ENCODE measurements around the gene WDR73.

WDR73 gene

DNA sequence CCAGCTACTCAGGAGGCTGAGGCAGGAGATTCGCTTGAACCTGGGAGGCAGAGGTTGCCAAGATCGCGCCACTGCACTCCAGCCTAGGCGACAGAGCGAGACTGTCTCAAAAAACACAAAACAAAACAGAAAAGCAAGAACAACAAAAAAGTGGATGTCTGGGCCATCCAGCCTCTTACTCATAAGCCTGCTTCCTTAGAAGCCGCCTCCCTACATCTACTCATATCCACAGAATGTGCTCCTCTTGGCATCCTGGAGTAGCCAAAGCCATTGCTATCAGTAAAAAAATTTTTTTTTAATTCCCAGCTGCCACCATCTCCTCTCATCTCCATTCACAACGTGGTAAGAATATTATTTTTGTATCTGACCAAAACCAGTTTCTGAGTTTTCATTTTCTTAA, 42.5 kb downstream of the WDR73 start:
- no peak overlapping the region for H3K27ac ChIP-seq
- TF ChIP-seq ZFX (IDR thresholded peaks at IDR 0.05; ENCODE audit: borderline replicate concordance): no peak
- TF ChIP-seq, protein P1, sequence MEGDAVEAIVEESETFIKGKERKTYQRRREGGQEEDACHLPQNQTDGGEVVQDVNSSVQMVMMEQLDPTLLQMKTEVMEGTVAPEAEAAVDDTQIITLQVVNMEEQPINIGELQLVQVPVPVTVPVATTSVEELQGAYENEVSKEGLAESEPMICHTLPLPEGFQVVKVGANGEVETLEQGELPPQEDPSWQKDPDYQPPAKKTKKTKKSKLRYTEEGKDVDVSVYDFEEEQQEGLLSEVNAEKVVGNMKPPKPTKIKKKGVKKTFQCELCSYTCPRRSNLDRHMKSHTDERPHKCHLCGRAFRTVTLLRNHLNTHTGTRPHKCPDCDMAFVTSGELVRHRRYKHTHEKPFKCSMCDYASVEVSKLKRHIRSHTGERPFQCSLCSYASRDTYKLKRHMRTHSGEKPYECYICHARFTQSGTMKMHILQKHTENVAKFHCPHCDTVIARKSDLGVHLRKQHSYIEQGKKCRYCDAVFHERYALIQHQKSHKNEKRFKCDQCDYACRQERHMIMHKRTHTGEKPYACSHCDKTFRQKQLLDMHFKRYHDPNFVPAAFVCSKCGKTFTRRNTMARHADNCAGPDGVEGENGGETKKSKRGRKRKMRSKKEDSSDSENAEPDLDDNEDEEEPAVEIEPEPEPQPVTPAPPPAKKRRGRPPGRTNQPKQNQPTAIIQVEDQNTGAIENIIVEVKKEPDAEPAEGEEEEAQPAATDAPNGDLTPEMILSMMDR (IDR thresholded peaks at IDR 0.05): no peak

DNA sequence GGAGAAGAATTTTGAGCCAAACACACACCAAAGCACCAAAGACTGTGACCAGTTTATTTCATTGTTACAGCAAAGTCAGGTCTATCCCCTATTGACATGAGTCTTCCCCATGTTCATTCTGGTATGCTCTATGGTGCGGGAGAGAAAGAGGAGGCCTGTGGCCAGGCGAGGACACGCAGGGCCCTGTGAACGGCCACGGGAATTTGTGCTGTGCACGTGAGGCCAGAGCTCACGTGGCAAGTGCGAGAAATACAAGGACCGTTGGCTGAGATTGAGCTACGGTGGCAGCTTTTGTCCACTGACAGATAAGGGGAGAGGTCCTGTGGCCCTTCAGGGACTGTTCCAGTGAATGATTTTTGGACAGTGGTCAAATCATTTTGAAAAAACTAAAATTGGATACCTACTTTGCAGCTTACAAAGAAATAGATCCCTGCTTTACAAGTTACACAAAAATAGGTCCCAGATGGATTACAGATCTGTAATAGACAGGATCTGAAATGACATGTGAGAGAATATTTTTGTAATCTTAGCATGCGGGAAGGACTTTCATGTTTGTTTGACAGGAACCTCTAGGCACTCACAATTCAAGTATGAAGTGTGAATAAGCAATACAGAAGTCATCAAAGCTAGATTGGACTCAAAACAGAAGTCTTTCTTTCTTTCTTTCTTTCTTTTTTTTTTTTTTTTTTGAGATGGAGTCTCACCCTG, 44.1 kb downstream of the WDR73 start:
- TF ChIP-seq ZFX (IDR thresholded peaks at IDR 0.05; ENCODE audit: borderline replicate concordance): no peak
- TF ChIP-seq, protein P1 (IDR thresholded peaks at IDR 0.05): no peak
- H3K27ac ChIP-seq: no peak overlapping the region

DNA sequence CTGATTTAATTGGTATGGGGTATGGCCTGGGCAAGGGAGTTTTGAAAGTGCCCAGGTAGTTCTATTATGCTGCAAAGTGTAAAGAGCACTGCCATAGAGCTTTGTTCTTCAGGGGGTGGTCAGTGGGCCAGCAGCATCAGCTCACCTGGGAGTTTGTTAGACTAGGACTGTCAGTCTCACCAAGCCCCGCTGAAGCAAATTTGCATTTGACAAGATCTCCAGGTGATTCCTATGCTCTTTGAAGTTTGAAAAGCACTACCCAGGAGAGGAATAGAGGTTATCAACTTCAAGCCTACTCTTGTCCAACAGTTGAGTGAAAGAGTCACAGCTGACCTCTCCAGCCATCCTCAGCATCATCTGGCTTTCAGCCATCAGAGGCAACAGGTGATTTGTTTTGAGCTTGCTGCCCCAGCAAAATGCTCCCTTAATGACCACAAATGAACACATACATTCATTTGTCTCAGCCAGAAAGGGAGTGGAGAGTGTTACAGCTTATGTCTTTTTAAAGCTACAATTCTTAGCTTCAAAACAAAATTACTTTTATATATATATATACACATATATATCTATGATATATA, 45.3 kb downstream of the WDR73 start:
- TF ChIP-seq, protein P1 (IDR thresholded peaks at IDR 0.05): no peak
- no peak for TF ChIP-seq ZFX (IDR thresholded peaks at IDR 0.05; ENCODE audit: borderline replicate concordance)
- H3K27ac ChIP-seq: no peak overlapping the region

DNA sequence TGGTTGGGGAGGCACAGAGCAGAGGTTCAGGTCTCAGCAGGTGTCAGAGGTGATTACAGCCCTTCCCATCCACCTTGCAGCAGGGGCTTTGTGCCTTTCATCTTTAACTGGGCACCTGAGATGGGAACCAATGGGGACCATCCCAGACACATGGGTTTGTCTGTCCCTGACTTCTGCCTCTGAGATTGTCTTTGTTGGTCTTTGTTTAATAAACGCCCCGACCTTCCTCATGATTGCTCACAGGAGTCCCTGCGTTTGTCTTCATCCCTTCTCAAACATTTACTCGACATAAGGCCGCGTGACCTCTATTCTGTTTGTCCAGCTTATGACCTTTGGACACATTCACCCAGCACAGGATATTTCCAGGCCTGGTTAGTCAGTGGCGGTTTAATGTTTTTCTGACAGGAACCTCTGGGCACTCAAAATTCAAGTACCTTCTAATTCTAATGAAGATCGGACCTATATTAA, 47.4 kb downstream of the WDR73 start:
- peak overlapping the region; percentile 68 for H3K27ac ChIP-seq
- no peak for TF ChIP-seq ZFX (IDR thresholded peaks at IDR 0.05; ENCODE audit: borderline replicate concordance)
- TF ChIP-seq, protein P1 (IDR thresholded peaks at IDR 0.05): no peak

DNA sequence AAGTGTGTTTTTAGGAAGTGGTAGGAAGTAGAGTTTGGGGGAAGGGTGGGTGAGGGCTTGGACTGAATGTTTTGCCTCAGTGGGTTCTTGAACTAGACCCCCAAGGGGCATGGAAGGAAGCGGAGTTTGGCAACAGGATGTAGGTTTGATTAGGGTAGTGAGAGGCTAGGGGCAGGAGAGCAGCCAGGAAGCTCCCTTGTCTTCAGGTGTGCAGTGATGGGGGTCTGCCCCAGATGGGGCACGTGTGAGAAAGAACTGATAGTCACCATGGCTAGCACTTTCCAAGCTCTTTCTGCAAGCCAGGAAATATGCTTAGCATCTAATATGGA, 48.6 kb downstream of the WDR73 start:
- TF ChIP-seq, protein P1 (IDR thresholded peaks at IDR 0.05): no peak
- no peak for TF ChIP-seq ZFX (IDR thresholded peaks at IDR 0.05; ENCODE audit: borderline replicate concordance)
- H3K27ac ChIP-seq: peak overlapping the region; percentile 68; the same call in 1 of the 2 replicates

DNA sequence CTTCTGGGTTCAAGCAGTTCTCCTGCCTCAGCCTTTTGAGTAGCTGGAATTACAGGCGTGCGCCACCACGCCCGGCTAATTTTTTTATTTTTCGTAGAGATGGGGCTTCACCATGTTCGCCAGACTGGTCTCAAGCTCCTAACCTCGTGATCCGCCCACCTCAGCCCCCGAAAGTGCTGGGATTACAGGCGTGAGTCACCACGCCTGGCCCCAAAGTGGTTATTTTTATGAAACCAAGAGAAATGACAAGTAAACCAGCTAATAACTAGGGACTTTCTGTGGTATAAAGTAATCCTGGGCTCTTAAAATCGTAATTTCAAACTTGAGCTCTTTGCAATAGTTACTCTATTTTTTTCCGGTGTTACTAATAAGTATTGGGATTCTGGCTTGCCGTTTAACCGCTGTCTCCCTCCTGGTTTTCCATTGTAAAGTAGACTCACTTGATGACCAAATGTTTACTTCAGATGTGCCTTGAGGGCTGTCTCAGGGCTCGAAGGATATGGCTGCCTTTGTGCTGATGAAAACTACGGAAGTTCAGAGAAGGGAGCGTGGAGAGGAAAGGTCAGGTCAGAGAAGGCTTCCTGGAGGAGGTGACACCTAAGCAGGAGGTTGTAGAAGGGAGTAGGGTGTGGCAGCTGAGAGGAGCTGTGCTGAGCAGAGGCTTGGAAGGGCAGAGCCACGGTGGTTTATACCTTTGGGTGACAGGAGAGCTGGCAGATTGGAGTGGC, 49.1 kb downstream of the WDR73 start:
- H3K27ac ChIP-seq: peak overlapping the region; percentile 68; the same call in 1 of the 2 replicates
- no peak for TF ChIP-seq ZFX (IDR thresholded peaks at IDR 0.05; ENCODE audit: borderline replicate concordance)
- TF ChIP-seq, protein P1 (IDR thresholded peaks at IDR 0.05): no peak

All from 22Rv1 (cell line).